ENCODE data around the gene BMAL1.

Gene BMAL1

DNA sequence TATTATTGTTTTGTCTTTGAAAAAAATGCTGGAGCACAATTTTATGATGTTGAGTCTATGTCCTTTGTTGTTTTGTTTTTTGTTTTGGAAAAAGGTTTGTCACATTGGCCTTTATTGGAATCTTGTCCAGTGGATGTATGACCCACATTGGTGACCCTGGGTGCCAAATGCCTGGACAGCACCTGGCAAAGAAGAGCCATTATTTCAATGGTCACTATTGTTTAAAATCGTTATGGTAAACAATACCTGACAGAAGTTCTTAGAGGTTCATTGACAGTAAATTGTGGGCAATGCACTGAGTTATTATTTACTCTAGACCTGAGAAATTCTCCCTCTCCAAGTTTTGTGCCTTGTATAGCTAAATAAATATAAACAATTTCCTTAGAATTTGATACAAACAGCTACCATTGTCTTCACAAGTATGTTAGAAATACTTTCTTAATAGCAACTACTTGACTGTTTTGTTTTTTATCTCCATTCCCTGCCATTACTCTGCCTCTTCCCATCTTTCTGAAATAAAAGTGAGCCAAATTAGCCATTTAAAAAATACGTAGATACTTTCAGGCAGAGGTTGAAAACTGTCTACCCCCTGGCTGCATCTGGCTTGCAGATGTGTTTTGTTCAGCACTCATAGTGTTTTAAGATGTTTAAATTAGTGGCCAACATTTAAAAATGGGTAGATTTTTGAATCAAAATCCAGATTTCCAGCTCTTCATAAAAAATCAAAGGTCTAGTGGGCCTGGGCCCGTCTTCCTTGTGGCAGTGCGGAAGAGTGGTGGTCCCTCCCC lies 39.9 kb downstream of the BMAL1 start:
- no peak for DNase-seq (ENCODE audit: low spot score)

DNA sequence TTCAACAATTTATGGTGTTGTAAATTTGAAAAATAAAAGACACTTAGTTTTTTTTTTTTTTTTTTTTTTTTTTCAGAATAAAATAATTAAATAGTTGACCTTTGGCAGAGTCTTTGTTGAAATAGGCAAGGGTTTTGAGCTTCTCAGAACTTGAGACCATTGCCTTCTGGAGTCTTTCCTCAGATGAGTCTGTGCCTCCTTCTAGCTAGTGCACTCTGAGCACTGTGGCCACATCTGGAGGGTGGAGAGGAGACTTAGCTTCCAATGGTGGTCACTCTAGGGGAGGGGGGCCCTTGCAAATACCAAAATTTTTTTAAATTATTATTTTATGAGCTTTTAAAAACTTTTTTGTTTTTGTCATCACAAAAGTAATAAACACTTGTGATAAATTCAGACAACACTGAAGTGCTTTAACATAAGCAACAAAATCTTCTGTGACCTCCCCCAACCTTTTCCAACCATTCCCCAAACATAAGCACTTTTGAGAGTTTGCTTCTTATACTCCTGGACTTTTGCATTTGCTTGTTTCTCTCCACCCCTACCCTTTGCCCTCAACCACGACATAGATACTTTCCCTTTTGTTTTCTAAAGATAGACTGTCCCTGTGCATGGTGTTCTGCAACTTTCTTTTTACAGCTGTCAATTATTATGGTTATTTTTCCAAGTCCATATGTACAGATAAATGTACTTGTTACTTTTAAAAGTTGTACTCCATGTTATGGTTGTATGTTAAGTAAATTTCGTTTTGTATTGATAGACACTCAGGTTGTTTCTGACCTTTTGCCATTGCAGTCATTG lies 41.1 kb downstream of the BMAL1 start:
- DNase-seq (ENCODE audit: low spot score), result no peak

DNA sequence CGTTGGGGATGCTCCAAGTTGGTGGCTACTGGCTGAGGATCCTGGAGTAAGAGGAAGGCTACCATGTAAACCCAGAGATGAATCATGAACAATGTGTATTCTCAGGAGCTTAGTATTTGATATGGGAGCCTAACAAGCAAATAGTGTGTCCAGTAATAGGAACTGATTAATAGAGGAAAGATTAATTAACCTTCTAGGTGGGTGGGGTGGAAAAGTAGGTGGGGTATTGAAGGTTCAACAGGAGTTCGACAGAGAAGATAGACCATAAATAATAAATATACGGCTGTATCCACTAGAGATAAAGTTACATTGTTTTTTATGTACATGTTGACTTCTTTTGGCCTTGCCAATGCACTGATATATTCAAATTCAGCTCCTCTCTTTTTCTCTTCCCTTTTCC lies 43.1 kb downstream of the BMAL1 start:
- no peak for DNase-seq (ENCODE audit: low spot score)

DNA sequence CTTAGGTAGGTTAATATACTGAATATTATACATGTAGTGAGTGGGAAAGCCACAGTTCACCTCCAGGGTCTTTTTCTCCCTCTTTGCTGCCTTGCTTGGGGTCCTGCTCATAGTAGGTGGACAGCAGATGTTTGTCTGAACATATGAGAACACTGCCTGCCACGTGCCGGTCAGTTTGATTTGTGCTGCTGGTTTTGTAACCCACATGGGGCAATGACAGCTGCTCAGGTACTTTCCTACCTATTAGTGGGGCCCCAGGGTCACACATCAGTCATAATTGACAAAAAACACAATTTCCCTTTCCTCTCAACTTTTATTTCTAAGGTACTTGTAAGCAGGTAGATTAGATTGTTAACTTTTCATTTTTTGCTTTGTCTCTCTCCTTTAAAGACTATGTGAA lies 43.8 kb downstream of the BMAL1 start:
- no peak for DNase-seq (ENCODE audit: low spot score)

DNA sequence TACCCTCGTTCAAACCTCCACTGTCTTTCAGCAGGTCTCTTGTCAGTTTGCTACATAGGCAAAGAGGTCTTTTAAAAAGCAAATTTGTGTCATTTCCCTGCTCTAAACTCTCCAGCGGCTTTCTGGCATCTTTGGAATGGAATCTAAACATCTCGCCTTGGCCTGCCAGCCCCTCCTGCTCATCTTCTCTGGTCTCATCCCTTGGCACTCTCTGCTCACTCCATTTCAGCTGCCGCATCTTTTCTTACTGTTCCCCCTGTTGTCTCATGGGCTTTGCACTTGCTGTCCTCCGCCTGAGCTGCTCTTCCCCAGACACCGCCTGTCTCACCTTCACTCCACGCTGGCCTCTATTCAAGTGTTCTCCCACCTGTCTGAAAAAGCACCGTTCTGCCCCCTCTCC lies 46.6 kb downstream of the BMAL1 start:
- no peak for DNase-seq (ENCODE audit: low spot score)

DNA sequence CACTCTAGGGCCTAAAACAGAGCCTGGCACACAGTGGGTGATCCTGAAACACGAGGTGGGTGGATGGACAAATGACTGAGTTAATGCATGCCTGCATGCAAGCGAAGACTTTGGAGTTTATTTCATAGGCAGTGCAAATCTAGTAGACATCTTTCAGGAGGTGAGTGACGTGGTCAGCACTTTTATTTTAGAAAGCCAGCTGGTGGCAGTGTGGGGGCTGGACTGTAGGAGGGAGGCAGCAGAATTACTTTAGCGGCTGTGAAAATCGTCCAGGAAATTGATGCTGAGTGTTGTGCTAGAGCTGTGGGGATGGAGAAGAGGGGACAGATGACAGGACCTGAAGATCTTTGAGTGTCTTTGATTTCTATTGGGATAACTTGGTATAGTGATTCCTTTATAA lies 47.1 kb downstream of the BMAL1 start:
- DNase-seq (ENCODE audit: low spot score), result no peak

DNA sequence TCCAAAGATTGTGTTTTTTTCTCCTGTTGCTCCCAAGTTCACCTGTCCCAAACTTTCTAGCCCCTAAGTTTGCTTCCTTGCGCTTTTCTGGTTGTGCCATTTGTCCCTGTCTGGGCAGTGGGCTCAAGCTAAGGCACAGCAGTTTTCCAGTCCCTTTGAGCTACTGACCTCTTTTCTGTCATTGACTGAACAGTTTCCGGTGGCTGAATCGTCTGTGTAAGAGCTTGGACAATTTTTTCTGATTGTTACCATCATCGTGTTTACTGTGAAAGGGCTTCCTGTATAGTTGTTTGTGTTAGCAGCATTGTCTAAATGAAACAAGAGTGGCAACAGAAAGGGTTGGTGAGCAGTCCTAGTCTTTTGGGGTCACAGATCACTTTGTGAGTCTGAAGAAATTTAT lies 49.8 kb downstream of the BMAL1 start:
- no peak for DNase-seq (ENCODE audit: low spot score)

DNA sequence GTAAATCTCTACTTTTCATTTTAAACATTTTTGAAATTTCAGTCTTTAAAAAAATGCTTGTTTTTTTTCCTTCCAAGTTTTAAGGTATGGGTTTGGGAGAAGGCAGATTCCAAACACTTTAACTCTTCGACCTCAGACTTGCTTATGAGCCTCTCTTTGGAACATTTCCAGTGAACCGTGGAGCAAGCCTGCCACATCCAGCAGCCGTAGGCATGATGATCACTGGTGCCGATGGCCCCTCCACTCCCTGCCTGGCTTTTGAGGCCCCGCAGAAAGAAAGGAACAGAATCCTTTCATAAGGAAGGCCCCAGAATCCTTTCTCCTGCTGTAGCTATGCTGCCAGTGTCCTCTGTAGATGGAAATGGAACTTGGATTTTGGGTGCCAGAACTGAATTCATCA lies 50.7 kb downstream of the BMAL1 start:
- no peak for DNase-seq (ENCODE audit: low spot score)

DNA sequence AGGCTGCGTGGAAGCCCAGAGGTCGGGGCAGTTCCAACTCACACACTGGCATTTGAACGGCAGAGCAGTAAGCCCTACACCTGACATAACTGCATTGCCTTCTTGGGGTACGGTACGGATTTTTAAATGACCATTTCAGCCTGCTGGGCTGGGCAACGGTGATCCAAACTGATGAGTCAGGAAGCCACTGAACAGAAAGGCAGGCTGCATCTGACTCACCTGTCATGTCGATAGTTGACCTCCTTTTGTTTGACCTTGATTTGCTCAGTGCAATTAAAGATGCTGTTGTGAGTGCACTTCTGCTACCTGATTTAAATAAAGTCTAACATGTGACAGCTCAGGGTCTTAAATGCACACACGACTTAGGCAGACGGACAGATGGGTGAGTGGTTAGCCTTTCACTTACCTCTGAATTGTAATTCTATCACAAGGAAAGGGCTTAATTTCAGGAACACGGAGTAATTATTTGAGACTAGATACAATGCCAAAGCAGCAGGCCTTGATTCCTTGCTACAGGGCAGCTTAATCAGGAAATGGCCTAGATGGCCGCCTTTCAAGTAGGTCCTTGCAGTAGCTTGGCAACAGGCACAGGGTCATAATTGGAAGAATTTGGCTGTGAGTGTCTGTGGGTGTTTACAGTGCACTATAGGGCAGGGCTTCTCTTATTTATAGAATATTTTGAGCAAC lies 52.2 kb downstream of the BMAL1 start:
- DNase-seq (ENCODE audit: low spot score), result no peak

DNA sequence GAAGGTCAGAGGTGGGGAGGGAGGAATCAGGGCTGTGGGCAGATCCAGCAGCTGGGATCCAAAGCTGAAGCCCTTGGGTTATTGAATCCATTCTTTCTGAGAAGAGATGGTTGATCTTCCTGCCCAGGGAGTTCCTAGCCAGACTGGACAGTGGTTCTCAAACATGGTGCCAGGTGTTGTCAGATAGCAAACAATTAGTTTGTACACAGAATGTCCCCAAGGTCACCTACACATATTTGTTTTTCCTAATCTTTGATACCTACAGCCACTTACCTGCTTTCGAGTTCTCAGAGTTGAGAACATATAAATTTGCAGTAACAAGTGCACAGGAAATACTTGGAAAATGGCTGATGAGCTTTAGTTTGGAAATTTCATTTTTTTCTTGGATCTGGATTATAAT lies 54.5 kb downstream of the BMAL1 start:
- DNase-seq (ENCODE audit: low spot score), result no peak

DNA sequence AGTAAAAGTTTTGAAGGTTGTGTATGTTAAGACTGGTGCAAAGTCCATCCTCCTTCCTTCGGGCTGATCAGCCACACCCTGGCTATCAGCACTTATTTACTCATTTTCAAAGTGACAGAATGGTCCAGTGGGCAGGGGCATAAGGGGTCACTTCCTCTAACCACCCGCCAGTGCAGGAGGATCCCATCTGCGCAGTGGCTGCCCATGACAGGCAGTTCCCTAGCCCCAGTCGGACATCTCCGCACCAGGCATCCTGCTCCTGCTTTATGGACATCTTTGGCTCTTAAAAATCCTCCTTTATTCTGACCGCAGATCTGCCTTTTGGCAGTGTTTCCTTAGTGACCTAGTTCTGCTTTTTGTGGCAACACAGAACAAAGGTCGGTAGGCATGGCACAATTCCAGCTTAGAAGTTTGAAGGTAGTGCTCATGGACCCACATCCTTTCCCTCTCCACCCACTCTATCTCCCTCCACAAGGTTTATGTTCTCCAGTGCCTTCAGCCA lies 55.9 kb downstream of the BMAL1 start:
- no peak for DNase-seq (ENCODE audit: low spot score)

DNA sequence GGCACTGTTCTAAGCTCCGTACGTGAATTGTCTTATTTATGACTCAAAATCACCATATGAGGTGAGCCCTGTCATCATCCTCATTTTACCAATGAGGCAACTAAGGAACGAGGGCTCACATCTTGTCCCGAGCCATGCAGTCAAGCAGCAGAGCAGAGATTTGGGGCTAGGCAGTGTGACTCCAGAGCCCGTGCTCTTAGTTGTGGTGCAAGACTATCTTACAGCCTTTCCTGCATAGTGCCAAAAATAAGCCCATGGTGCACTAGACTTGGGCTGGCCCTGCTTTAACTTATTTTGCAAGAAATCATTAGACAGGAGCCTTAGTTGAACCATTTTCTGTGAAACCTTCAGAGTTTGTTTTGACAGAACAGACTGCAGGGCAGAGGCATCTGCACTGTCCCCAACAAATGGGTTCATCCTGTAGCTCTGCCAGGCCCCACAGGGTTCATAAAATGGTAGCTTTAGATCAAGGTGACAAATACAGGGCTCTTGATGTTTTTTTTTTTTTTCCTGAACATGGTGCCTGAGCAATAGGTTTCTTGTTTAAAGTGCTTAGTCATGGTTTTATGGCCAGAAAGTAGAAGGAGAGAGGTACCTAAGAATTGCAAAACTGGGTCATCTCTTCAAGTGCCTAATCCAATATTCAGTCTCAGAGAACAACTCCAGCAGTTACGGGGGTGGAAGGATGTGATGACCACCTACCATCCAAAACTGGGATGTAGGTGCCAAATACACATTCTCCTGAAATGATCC lies 56.6 kb downstream of the BMAL1 start:
- DNase-seq (ENCODE audit: low spot score), result no peak

DNA sequence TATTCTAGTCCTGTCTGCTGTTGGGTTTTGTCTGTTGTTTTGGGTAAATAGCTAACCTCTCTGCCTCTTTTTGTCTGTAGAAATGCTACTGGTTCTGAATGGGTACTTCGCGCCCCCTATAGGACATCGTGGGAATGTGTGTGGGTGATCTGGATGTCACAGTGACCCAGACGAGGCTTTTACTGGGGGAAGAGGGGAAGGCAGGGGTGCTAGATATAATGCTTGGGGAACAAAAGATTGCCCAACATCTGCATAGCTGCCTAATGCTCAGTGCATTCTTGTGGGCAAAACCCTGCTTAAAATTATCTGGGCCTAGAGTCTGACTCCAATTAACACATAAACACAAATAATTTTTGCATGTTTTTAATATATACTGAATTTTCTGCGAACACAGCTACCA lies 57.7 kb downstream of the BMAL1 start:
- peak; percentile 76 for DNase-seq (ENCODE audit: low spot score)

DNA sequence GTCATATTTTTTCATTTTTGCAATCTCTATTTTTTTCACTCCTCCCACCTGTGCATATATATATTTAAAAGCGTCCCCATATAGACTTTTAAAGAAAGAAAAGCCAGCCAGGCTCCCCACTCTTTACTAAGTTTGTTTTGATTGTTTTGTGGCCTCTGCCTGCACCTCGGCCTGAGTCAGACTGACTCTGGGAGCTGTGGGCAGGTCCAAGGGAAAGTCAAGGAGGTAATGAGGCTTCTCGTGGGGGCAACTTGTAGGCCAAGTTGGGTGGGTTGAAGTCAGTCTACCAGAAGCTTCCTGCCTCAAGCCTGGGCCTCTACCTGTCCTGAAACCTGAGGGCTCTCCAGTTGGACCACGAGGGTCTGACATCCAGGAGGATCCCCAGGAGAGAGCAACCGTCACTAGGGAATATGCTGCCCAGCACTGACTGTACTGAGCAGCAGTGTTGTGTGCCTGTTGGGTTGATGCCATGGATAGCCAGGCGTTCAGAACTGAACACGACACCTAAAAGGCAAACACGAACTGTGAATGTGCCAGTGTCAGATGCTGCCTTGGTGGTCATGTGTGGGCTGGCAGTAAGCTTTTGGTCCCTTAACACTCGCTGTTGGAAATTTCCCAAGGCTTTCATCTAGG lies 58.8 kb downstream of the BMAL1 start:
- DNase-seq (ENCODE audit: low spot score), result no peak

DNA sequence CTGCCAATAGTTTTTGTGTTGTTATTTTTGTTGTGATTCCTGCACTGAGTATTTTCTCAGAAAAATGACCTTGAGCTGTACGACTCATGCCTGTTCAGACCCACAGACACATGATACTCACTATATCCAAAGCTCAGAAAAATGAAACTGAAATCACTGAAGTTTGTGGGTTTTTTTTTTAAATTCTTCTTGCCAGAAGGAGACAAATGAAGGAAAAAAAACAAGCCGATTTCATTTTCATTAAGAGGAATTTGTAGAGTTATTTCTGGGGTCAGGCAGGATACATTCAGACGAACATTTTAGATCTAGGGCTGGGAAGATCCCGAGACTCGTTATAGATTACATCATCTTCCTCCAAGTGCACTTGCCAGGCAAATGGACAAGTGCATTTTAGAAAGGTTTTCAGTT lies 60.4 kb downstream of the BMAL1 start:
- no peak for DNase-seq (ENCODE audit: low spot score)

DNA sequence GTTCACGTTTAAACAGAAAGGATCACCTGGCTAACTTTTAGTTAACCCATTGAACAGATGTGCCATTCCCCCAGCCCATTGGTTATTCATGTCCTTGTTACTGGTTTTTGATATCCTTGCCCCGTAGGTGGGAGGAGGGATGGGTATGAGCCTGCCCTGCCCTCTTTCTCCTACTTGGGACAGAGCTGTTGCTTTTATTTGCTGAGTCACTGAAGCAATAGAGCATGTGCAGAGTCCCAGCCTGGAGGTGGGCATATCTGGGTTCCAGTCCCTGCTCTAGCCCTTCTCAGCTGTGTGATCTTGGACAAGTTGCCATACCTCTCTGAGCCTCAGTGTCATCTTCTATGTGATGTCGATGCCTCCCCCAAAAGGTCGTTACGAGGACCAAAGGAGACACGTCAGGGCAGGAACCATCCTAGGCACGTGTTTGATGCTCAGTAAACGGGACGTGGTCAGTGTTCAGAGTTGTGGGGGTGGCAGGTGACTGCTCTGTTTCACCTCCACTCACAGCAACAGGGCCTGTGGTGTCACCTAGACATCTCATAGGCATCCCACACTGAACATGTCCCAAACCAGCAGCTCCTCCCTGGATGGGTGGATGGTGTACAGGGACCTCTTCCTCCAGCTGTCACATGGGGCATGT lies 61.0 kb downstream of the BMAL1 start:
- no peak for DNase-seq (ENCODE audit: low spot score)

DNA sequence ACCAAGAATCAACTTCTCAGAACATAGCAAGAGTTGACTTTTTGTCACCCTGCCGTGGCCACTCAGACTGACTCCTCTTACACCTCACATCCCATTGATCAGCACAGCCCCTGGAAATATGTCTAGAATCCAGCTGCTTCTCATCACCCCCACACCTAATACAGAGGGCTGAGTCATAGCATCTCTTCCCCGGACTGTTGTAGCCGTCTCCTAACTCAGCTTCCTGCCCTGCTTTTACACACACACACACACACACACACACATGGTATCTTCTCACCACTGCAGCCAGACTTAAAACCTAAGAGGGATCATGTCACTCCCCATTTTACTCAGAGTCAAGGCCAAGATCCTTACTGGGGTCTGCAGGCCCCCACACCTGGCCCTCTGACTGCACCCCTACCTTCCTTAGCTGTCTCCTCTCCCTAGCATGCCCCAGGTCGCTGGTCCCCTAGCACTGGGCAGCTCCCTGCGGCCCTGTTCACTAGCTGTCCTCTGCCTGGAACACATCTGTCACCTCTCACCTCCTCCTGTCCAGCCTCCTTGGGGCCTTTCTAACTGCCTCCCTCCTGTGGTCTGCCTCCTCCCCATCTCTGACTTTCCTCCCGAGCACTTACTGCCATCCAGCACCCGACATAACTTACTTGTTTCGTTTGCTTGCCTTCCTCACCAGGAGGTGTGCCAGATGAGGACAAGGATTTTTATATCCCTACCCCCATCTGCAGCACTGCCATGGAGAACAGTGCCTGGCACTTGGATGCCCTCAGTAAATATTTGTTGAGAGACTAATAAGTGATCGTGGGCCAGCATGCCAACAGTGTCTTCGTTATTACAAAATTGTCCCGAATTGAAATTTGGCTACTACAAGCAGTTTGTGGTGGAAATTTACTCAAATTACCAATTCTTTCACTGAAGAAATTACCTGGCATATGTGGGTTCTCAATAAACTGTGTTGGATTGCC lies 61.9 kb downstream of the BMAL1 start:
- no peak for DNase-seq (ENCODE audit: low spot score)

DNA sequence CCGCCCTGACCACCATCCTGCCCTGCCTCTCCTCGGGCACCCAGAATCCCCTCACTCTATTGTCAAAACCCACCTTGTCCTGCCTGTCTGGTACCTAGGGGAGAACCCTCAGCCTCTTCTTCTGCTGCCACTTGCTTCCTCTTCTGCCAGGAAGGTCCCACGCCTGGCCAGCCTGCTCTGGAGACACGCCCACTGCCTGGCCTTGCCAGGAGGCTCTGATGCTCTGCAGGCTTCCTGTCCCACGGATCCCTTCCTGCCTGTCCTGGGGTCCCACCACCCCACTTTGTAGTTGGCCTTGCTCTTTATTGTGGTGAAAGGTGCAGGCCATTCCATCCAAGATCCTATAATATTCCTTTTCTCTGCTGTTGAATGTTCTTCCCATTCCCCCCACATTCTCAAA lies 63.4 kb downstream of the BMAL1 start:
- no peak for DNase-seq (ENCODE audit: low spot score)

DNA sequence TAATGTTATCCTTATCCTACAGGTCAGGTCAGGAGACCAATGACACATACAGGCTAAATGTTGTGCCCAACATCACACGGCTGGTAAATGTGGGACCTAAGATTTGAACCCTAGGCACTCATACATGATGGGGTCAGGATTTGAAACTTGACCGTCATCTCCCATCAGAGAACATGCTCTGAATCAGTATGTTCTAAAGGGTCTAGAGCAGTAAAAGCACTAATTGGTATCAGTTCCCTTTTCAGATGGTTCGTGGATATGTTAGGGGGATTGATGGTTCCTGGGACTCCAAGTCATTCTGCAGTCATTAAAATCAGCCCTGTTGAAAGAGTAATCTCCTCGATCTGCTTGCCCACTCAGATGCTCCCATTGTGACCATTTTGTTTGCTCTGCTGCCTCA lies 65.5 kb downstream of the BMAL1 start:
- DNase-seq (ENCODE audit: low spot score), result no peak

Measured in iPS-NIHi11 (cell line).